Mesenchymal stem cell (in vitro differentiated cells and primary cell): ENCODE data around the gene CIITA.

Experiments
- DNase-seq: peaks from one replicate; pipeline ENCODE4 v3.0.0-alpha.2; 2013
- H2AFZ ChIP-seq: one replicate; pipeline ENCODE4 v1.6.1; 2013; ENCODE audit warnings: low read depth, mild to moderate bottlenecking, control low read depth, inconsistent platforms, low read length, moderate library complexity
- H2AK5ac ChIP-seq: 2 replicates; pipeline ENCODE4 v1.6.1; 2013; ENCODE audit warnings: low read length, moderate library complexity, mild to moderate bottlenecking, inconsistent platforms; ENCODE audit not compliant: severe bottlenecking
- H2BK120ac ChIP-seq: one replicate; pipeline ENCODE4 v1.6.1; 2013; ENCODE audit warnings: low read depth, mild to moderate bottlenecking, inconsistent platforms, low read length, moderate library complexity
- H2BK12ac ChIP-seq, 2 experiments: one replicate each; pipeline ENCODE4 v1.6.1; 2013; ENCODE audit warnings: inconsistent platforms in 2 of 2, low read length in 2 of 2, mild to moderate bottlenecking in 2 of 2, moderate library complexity in 2 of 2, control low read depth in 1 of 2
- H2BK15ac ChIP-seq: one replicate; pipeline ENCODE4 v1.6.1; 2013; ENCODE audit warnings: mild to moderate bottlenecking, low read depth, inconsistent platforms; ENCODE audit not compliant: poor library complexity, severe bottlenecking
- H2BK5ac ChIP-seq: 2 replicates; pipeline ENCODE4 v1.6.1; 2013; ENCODE audit warnings: low read depth, mild to moderate bottlenecking, low read length, control low read depth, inconsistent platforms; ENCODE audit not compliant: poor library complexity, severe bottlenecking
- H3K14ac ChIP-seq, 2 experiments: one replicate each; pipeline ENCODE4 v1.6.1; 2013; ENCODE audit warnings: inconsistent platforms in 2 of 2, low read length in 2 of 2, control low read depth in 1 of 2, mild to moderate bottlenecking in 1 of 2, moderate library complexity in 1 of 2
- H3K18ac ChIP-seq, 2 experiments: one replicate each; pipeline ENCODE4 v1.6.1; 2013; ENCODE audit warnings: inconsistent platforms in 2 of 2, low read length in 2 of 2, control low read depth in 1 of 2, low read depth in 1 of 2, mild to moderate bottlenecking in 1 of 2
- H3K23ac ChIP-seq, 2 experiments: one replicate each; pipeline ENCODE4 v1.6.1; 2013; ENCODE audit warnings: inconsistent platforms in 2 of 2, low read length in 2 of 2, mild to moderate bottlenecking in 2 of 2, moderate library complexity in 2 of 2, control low read depth in 1 of 2
- H3K27ac ChIP-seq: 2 replicates; pipeline ENCODE4 v1.5.1; 2013; ENCODE audit warnings: mild to moderate bottlenecking, moderate library complexity, low read length, control low read depth, inconsistent platforms; ENCODE audit not compliant: poor library complexity, severe bottlenecking
- H3K27me3 ChIP-seq, 2 experiments: 2 replicates each; pipeline versions ENCODE4 v1.6.1 to v1.7.0; 2013; ENCODE audit warnings: low read length in 2 of 2, mild to moderate bottlenecking in 2 of 2, moderate library complexity in 2 of 2, control low read depth in 1 of 2, inconsistent platforms in 1 of 2; ENCODE audit not compliant: control insufficient read depth in 1 of 2, insufficient read depth in 1 of 2
- H3K36me3 ChIP-seq, 2 experiments: 2 replicates each; pipeline versions ENCODE4 v1.6.1 to v1.7.0; 2013; ENCODE audit warnings: low read length in 2 of 2, control low read depth in 1 of 2, inconsistent platforms in 1 of 2, low read depth in 1 of 2, mild to moderate bottlenecking in 1 of 2; ENCODE audit not compliant: insufficient read depth in 2 of 2, control insufficient read depth in 1 of 2
- H3K4ac ChIP-seq, 2 experiments: one replicate each; pipeline ENCODE4 v1.6.1; 2013; ENCODE audit warnings: inconsistent platforms in 2 of 2, low read length in 2 of 2, mild to moderate bottlenecking in 2 of 2, moderate library complexity in 2 of 2, control low read depth in 1 of 2, low read depth in 1 of 2
- H3K4me1 ChIP-seq: 2 replicates; pipeline ENCODE4 v1.6.1; 2013; ENCODE audit warnings: low read depth, low read length, control low read depth; ENCODE audit not compliant: control insufficient read depth, insufficient read depth
- H3K4me2 ChIP-seq: 2 replicates; pipeline ENCODE4 v1.6.1; 2013; ENCODE audit warnings: low read length, mild to moderate bottlenecking, inconsistent platforms; ENCODE audit not compliant: poor library complexity, severe bottlenecking
- H3K4me3 ChIP-seq, 2 experiments: 2 replicates each; pipeline versions ENCODE4 v1.5.1 to v1.7.0; 2013; ENCODE audit warnings: low read length in 2 of 2, mild to moderate bottlenecking in 2 of 2, control low read depth in 1 of 2, low read depth in 1 of 2; ENCODE audit not compliant: insufficient read depth in 1 of 2
- H3K79me1 ChIP-seq: replicated peaks from 2 replicates; pipeline ENCODE4 v1.6.1; 2013; ENCODE audit warnings: mild to moderate bottlenecking, control low read depth, low read length, inconsistent platforms; ENCODE audit not compliant: poor library complexity, severe bottlenecking
- H3K9ac ChIP-seq: 2 replicates; pipeline ENCODE4 v1.7.0; 2013; ENCODE audit warnings: mild to moderate bottlenecking, low read length, moderate library complexity
- H3K9me3 ChIP-seq: 2 replicates; pipeline ENCODE4 v1.7.0; 2013; ENCODE audit warnings: mild to moderate bottlenecking, low read length; ENCODE audit not compliant: control insufficient read depth
- H4K8ac ChIP-seq: one replicate; pipeline ENCODE4 v1.6.1; 2013; ENCODE audit warnings: inconsistent platforms, mild to moderate bottlenecking, low read length, moderate library complexity
- H4K91ac ChIP-seq: one replicate; pipeline ENCODE4 v1.6.1; 2013; ENCODE audit warnings: mild to moderate bottlenecking, low read length, inconsistent platforms
- WGBS: methylation state at CpG from one replicate; pipeline ENCODE4 v1.1.7; 2013; ENCODE audit warnings: mixed read lengths; 5-methylcytosine and 5-hydroxymethylcytosine counted together

The CIITA gene

GRCh38 chr16:10871157-10871991, 5.6 kb upstream of the CIITA start:
- Histone ChIP-seq H4K8ac (no peak overlapping the region), H3K27ac (no peak overlapping the region), H2AFZ (no peak overlapping the region), H2BK120ac (no peak overlapping the region), H2BK15ac (no peak overlapping the region), H3K4me3 (peak overlapping the region in 1 of 2 experiments; percentile 0), H3K27me3 (peaks cover 0 to 15% of the 10 kb centered on the region in 2 experiments), H2AK5ac (no peak overlapping the region), H3K23ac (no peak overlapping the region), H2BK12ac (no peak overlapping the region), H3K79me1 (no peaks in the 10 kb centered on the region), H3K4me1 (peaks cover 8% of the 10 kb centered on the region), H3K36me3 (no peaks in the 10 kb centered on the region), H3K9me3 (no peaks in the 10 kb centered on the region), H3K18ac (no peak overlapping the region), H3K4ac (no peak overlapping the region), H4K91ac (no peak overlapping the region), H2BK5ac (no peak overlapping the region), H3K4me2 (no peak overlapping the region), H3K9ac (peak overlapping the region; percentile 48), H3K14ac (no peak overlapping the region)
- WGBS: 48% methylated on average over 10 of the region's 10 CpGs
- peak; percentile 62 for DNase-seq

DNA sequence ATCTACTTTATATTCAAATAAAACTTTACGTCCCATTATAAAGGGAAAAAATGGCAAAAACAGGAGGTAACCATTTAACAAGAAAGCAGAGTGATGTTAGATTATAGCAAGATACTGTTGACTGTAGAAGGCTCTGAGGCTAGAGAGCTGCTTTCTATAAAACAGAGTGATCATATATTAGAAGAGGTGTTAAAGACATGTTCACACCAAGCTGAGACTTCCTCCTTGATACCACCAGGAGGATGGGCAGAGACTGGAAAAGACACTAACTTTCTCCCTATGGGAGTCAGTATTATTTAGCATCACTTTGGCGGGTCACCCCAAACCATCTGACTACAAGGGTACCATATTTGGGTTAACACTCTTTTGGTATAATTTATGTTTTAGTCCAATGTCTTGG, 687 bp upstream of the CIITA start:
- 100% methylated on average over 1 of the region's 2 CpGs for WGBS
- H2BK15ac ChIP-seq: no peak overlapping the region
- H3K27me3 ChIP-seq: peaks cover 0 to 54% of the 10 kb centered on the region in 2 experiments
- H3K9me3 ChIP-seq: no peaks in the 10 kb centered on the region
- no peaks in the 10 kb centered on the region for H3K36me3 ChIP-seq
- no peak overlapping the region for H2BK120ac ChIP-seq
- DNase-seq: no peak
- no peak overlapping the region for H2AFZ ChIP-seq
- H2BK12ac ChIP-seq: no peak overlapping the region
- no peak overlapping the region for H3K27ac ChIP-seq
- no peak overlapping the region for H3K18ac ChIP-seq
- no peak overlapping the region for H4K8ac ChIP-seq
- no peak overlapping the region for H3K9ac ChIP-seq
- H2BK5ac ChIP-seq: no peak overlapping the region
- no peak overlapping the region for H3K4ac ChIP-seq
- H3K4me3 ChIP-seq: no peak overlapping the region
- H3K23ac ChIP-seq: no peak overlapping the region
- H4K91ac ChIP-seq: no peak overlapping the region
- peaks cover 2% of the 10 kb centered on the region for H3K4me1 ChIP-seq
- H3K4me2 ChIP-seq: no peak overlapping the region
- H2AK5ac ChIP-seq: no peak overlapping the region
- no peak overlapping the region for H3K14ac ChIP-seq
- H3K79me1 ChIP-seq: no peaks in the 10 kb centered on the region

- WGBS: 80% methylated on average over 8 of the region's 8 CpGs
- Histone ChIP-seq H3K9me3 (no peaks in the 10 kb centered on the region), H2BK12ac (no peak overlapping the region), H2AFZ (no peak overlapping the region), H3K4me2 (no peak overlapping the region), H3K27me3 (peaks cover 0 to 54% of the 10 kb centered on the region in 2 experiments), H3K4me3 (peak overlapping the region in 1 of 2 experiments; percentile 46), H4K8ac (no peak overlapping the region), H2BK15ac (no peak overlapping the region), H2BK120ac (no peak overlapping the region), H3K9ac (peak overlapping the region; percentile 9), H3K18ac (no peak overlapping the region), H3K14ac (no peak overlapping the region), H4K91ac (no peak overlapping the region), H2AK5ac (no peak overlapping the region), H3K27ac (no peak overlapping the region), H3K36me3 (no peaks in the 10 kb centered on the region), H3K23ac (no peak overlapping the region), H3K4me1 (no peaks in the 10 kb centered on the region), H3K4ac (no peak overlapping the region), H3K79me1 (no peaks in the 10 kb centered on the region), H2BK5ac (no peak overlapping the region)
- no peak for DNase-seq
Observed at GRCh38 chr16:10877472-10877946, 507 bp downstream of the CIITA start.

GRCh38 chr16:10878328-10878643, 1.3 kb downstream of the CIITA start:
- Histone ChIP-seq H3K79me1 (no peaks in the 10 kb centered on the region), H2BK120ac (no peak overlapping the region), H3K27ac (no peak overlapping the region), H3K4me3 (peak overlapping the region in 1 of 2 experiments; percentile 92), H4K91ac (no peak overlapping the region), H3K14ac (no peak overlapping the region), H2AFZ (no peak overlapping the region), H3K18ac (no peak overlapping the region), H3K4me1 (no peaks in the 10 kb centered on the region), H2AK5ac (no peak overlapping the region), H2BK12ac (no peak overlapping the region), H4K8ac (no peak overlapping the region), H2BK15ac (no peak overlapping the region), H3K27me3 (peaks cover 0 to 59% of the 10 kb centered on the region in 2 experiments), H3K23ac (no peak overlapping the region), H3K36me3 (no peaks in the 10 kb centered on the region), H3K4ac (no peak overlapping the region), H3K9ac (peak overlapping the region; percentile 87), H3K4me2 (no peak overlapping the region), H3K9me3 (no peaks in the 10 kb centered on the region), H2BK5ac (no peak overlapping the region)
- 67% methylated on average over 4 of the region's 4 CpGs for WGBS
- no peak for DNase-seq
